IMR-90 (cell line): ENCODE data around the gene TMEM231. TPM values are rescaled to one million over a fixed set of nuclear protein-coding genes. Genes with fewer than 3 reads are reported as not detected.

ENCODE experiments used
- ATAC-seq: fragments of 200-7000 bp; cut with Tn5 transposase; 2 replicates; pipeline ENCODE4 v1.9.1; 2020; ENCODE audit warnings: low read depth, mild to moderate bottlenecking, moderate library complexity
- BruUV-seq: library from RNA; stranded (reverse); fragments of 400-500 nt; replicated peaks from 2 replicates; lab custom pipeline; 2021; lab: Mats Ljungman, UMichigan
- CTCF ChIA-PET: fragments of 300-600 bp; formaldehyde crosslinking; extraction: SDS; loops from one replicate; lab custom pipeline; 2021; ENCODE audit warnings: antibody characterized with exemption; lab: Yijun Ruan, JAX
- POLR2A ChIA-PET: fragments of 300-600 bp; sonication (Branson Sonifier 250); formaldehyde crosslinking; loops from one replicate; lab custom pipeline; 2022; ENCODE audit warnings: antibody characterized with exemption; ENCODE audit not compliant: unreplicated experiment; lab: Charles Lee
- DNase-seq: peaks from one replicate; pipeline ENCODE4 v3.0.0; 2013
- H2AFZ ChIP-seq: replicated peaks from 2 replicates; pipeline ENCODE3; 2013; ENCODE audit warnings: low read length, mild to moderate bottlenecking; ENCODE audit not compliant: poor library complexity
- H2AK5ac ChIP-seq: 2 replicates; pipeline ENCODE4 v1.6.1; 2013; ENCODE audit warnings: low read depth, low read length, inconsistent platforms
- H2AK9ac ChIP-seq: replicated peaks from 2 replicates; pipeline ENCODE3; 2013; ENCODE audit warnings: mild to moderate bottlenecking, low read depth, low read length, moderate library complexity; ENCODE audit not compliant: poor library complexity
- H2BK120ac ChIP-seq: 2 replicates; pipeline ENCODE4 v1.6.1; 2013; ENCODE audit warnings: low read depth, low read length, inconsistent platforms
- H2BK15ac ChIP-seq: 3 replicates; pipeline ENCODE4 v1.6.1; 2013; ENCODE audit warnings: low read depth, low read length, inconsistent platforms
- H2BK20ac ChIP-seq: 2 replicates; pipeline ENCODE4 v1.6.1; 2013; ENCODE audit warnings: low read depth, mild to moderate bottlenecking, inconsistent platforms, low read length, moderate library complexity
- H2BK5ac ChIP-seq: 2 replicates; pipeline ENCODE4 v1.6.1; 2013; ENCODE audit warnings: mild to moderate bottlenecking, low read depth, low read length, inconsistent platforms; ENCODE audit not compliant: poor library complexity, severe bottlenecking
- H3K14ac ChIP-seq: replicated peaks from 2 replicates; pipeline ENCODE4 v1.6.1; 2013; ENCODE audit warnings: low read depth, low read length, inconsistent platforms
- H3K18ac ChIP-seq: 2 replicates; pipeline ENCODE4 v1.6.1; 2013; ENCODE audit warnings: low read depth, low read length, control low read depth
- H3K23ac ChIP-seq: 2 replicates; pipeline ENCODE4 v1.6.1; 2013; ENCODE audit warnings: low read depth, low read length, inconsistent platforms
- H3K27ac ChIP-seq: 2 replicates; pipeline ENCODE4 v1.5.1; 2013; ENCODE audit warnings: mild to moderate bottlenecking, control low read depth, low read length; ENCODE audit not compliant: insufficient read depth
- H3K27me3 ChIP-seq: 2 replicates; pipeline ENCODE4 v1.6.1; 2013; ENCODE audit warnings: low read length; ENCODE audit not compliant: control insufficient read depth, insufficient read depth
- H3K36me3 ChIP-seq: 2 replicates; pipeline ENCODE4 v1.6.1; 2013; ENCODE audit warnings: low read length, mixed read lengths; ENCODE audit not compliant: control insufficient read depth, insufficient read depth
- H3K4ac ChIP-seq: 2 replicates; pipeline ENCODE4 v1.6.1; 2013; ENCODE audit warnings: low read depth, low read length, inconsistent platforms
- H3K4me1 ChIP-seq: 2 replicates; pipeline ENCODE4 v1.6.1; 2013; ENCODE audit warnings: low read length, mixed read lengths; ENCODE audit not compliant: control insufficient read depth, insufficient read depth
- H3K4me2 ChIP-seq: 2 replicates; pipeline ENCODE4 v1.6.1; 2013; ENCODE audit warnings: low read depth, mild to moderate bottlenecking, control low read depth, low read length, moderate library complexity
- H3K4me3 ChIP-seq: 2 replicates; pipeline ENCODE4 v1.5.1; 2013; ENCODE audit warnings: low read depth, mild to moderate bottlenecking, control low read depth, low read length, moderate library complexity; ENCODE audit not compliant: insufficient read depth
- H3K56ac ChIP-seq: 2 replicates; pipeline ENCODE4 v1.6.1; 2013; ENCODE audit warnings: low read length, inconsistent platforms; ENCODE audit not compliant: insufficient read depth; ENCODE audit errors: extremely low read depth
- H3K79me1 ChIP-seq, 2 experiments: 2 replicates each; pipeline ENCODE4 v1.6.1; 2013; ENCODE audit warnings: low read length in 2 of 2, inconsistent platforms in 1 of 2, low read depth in 1 of 2
- H3K9ac ChIP-seq: 2 replicates; pipeline ENCODE4 v1.6.1; 2013; ENCODE audit warnings: low read depth, low read length, control low read depth
- H3K9me1 ChIP-seq: 2 replicates; pipeline ENCODE4 v1.6.1; 2013; ENCODE audit warnings: low read length, inconsistent platforms; ENCODE audit not compliant: insufficient read depth
- H3K9me3 ChIP-seq: 2 replicates; pipeline ENCODE4 v1.6.1; 2013; ENCODE audit warnings: low read length; ENCODE audit not compliant: control insufficient read depth, insufficient read depth
- H4K20me1 ChIP-seq: 2 replicates; pipeline ENCODE4 v1.6.1; 2013; ENCODE audit warnings: low read length, inconsistent platforms; ENCODE audit not compliant: insufficient read depth
- H4K5ac ChIP-seq: 2 replicates; pipeline ENCODE4 v1.6.1; 2013; ENCODE audit warnings: mild to moderate bottlenecking, low read depth, low read length, control low read depth
- H4K8ac ChIP-seq, 2 experiments: 2 replicates each; pipeline ENCODE4 v1.6.1; 2013; ENCODE audit warnings: low read depth in 2 of 2, low read length in 2 of 2, control low read depth in 1 of 2, inconsistent platforms in 1 of 2
- H4K91ac ChIP-seq: 2 replicates; pipeline ENCODE4 v1.6.1; 2013; ENCODE audit warnings: low read depth, low read length, inconsistent platforms; ENCODE audit not compliant: insufficient read depth
- FOS ChIP-seq: fragments of 150-350 bp; IDR thresholded peaks from 2 replicates; pipeline ENCODE4 v1.6.1; 2016; ENCODE audit warnings: low read depth, low read length
- MAZ ChIP-seq: IDR thresholded peaks from 2 replicates; pipeline ENCODE4 v1.6.1; 2012; ENCODE audit warnings: low read depth, mild to moderate bottlenecking, low read length, improper control_type of control experiment, moderate library complexity, borderline replicate concordance
- MXI1 ChIP-seq: IDR thresholded peaks from 2 replicates; pipeline ENCODE4 v1.6.1; 2012; ENCODE audit warnings: low read depth, mild to moderate bottlenecking, low read length, moderate library complexity, borderline replicate concordance
- RCOR1 ChIP-seq: IDR thresholded peaks from 2 replicates; pipeline ENCODE4 v1.6.1; 2012; ENCODE audit warnings: mild to moderate bottlenecking, low read length, improper control_type of control experiment; ENCODE audit not compliant: insufficient replicate concordance
- RFX5 ChIP-seq: IDR thresholded peaks from 2 replicates; pipeline ENCODE4 v1.8.0; 2012; ENCODE audit warnings: low read depth, mild to moderate bottlenecking, low read length, moderate library complexity
- SMC3 ChIP-seq: fragments of 150-350 bp; IDR thresholded peaks from 2 replicates; pipeline ENCODE4 v1.6.1; 2016; ENCODE audit warnings: low read depth, mild to moderate bottlenecking, antibody characterized with exemption, low read length, moderate library complexity
- WGBS, 2 experiments: methylation state at CpG; one replicate each; pipeline versions ENCODE4 v1.1.5 to v1.1.7; 2013; ENCODE audit warnings: missing lambda C conversion rate in 2 of 2; ENCODE audit not compliant: insufficient read length in 1 of 2; ENCODE audit errors: extremely low coverage in 2 of 2; 5-methylcytosine and 5-hydroxymethylcytosine counted together
- dilution Hi-C: fragments of 300-500 bp; cut with HindIII; formaldehyde crosslinking; loops from one replicate; pipeline ENCODE4 v1.14.3; 2018; ENCODE audit warnings: low sequenced_read_pairs; ENCODE audit not compliant: unreplicated experiment
- in situ Hi-C: fragments of 300-500 bp; cut with MboI; formaldehyde crosslinking; loops from 3 replicates; pipeline ENCODE4 v1.14.3; 2019; ENCODE audit warnings: low sequenced_read_pairs, inconsistent platforms, mixed read lengths
- intact Hi-C: fragments of 100-400 bp; cut with micrococcal nuclease; formaldehyde crosslinking; loops from 2 replicates; pipeline ENCODE4 v1.10.0; 2022
- polyA plus RNA-seq, 3 experiments: library from polyadenylated mRNA; depleted of rRNA; stranded (reverse); fragments of >200 nt; gene quantifications; 2 replicates each; pipeline ENCODE4 v1.2.3, GENCODE V29; 2012; ENCODE audit warnings: low replicate concordance in 1 of 3
- total RNA-seq: library from RNA; depleted of rRNA; stranded (reverse); fragments of >200 nt; gene quantifications from 2 replicates; pipeline ENCODE4 v1.2.3, GENCODE V29; 2012

Gene TMEM231
- total and polyA plus RNA-seq, 2 of the 4 experiments (the other 2 are of a cell fraction), result 10.6 to 15.4 TPM

DNA sequence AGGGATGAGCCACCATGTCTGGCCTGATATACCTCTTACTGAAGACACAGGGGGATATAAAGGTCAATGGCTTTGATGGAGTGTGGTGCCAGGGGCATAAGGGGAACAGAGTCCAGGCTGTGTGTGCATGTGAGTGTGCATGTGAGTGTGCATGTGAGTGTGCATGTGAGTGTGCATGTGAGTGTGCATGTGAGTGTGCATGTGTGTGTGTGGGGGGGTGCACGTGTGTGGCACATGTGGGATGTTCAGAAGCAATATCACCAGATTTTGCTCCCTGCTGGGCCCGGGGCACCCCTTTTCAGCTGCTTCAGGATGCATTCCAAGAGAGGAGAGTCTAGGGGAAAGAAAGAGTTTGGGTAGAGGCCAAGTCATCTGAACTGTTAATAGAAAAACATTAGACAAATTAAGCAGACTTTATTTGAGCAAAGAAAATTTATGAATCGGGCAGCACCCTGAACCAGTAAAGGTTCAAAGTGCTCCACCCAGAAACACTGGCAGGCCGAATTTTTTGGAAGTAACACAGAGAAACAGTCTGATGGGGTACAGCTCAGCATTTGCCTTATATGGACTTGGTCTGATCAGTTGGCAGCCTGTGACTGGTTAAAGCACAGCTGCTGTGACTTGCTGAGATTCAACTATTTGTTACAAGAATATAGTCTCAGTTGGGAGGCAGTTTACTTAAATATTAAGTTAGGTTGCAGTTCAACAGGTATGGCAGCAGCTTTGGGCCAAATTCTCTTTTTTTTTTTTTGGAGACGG, 29.8 kb downstream of the TMEM231 start:
- H3K79me1 ChIP-seq, result no peaks in the 10 kb centered on the region
- H3K14ac ChIP-seq, result no peak overlapping the region
- no peak overlapping the region for H3K23ac ChIP-seq
- no peak overlapping the region for H3K4ac ChIP-seq
- H2AFZ ChIP-seq, result no peak overlapping the region
- CTCF ChIA-PET, result interaction anchor here (1.3 kb wide), 1 partner anchor 9 kb away, joined by 4 read pairs; no protein-coding TSS in a partner anchor
- H2AK9ac ChIP-seq, result no peak overlapping the region
- in situ Hi-C loops, result no loop called here
- H4K20me1 ChIP-seq, result no peaks in the 10 kb centered on the region
- dilution Hi-C loops, result no loop called here
- TF ChIP-seq RCOR1, result no peak
- no peak for TF ChIP-seq SMC3
- no peak for TF ChIP-seq FOS
- TF ChIP-seq MXI1, result no peak
- no peak for TF ChIP-seq RFX5
- no peak for TF ChIP-seq MAZ
- H4K8ac ChIP-seq, result no peak overlapping the region
- no peak overlapping the region for H2BK5ac ChIP-seq
- H3K4me2 ChIP-seq, result no peak overlapping the region
- no peak overlapping the region for H2BK120ac ChIP-seq
- no peak overlapping the region for H2BK15ac ChIP-seq
- H3K27me3 ChIP-seq, result peaks cover 2% of the 10 kb centered on the region; the same call in 1 of the 2 replicates
- no peak overlapping the region for H2BK20ac ChIP-seq
- H3K9ac ChIP-seq, result no peak overlapping the region
- no CpG with 5 or more reads among the region's 5 CpGs for whole genome bisulfite sequencing, 2 experiments
- POLR2A ChIA-PET, result interaction anchor here (0.5 kb wide), 1 partner anchor 10 kb away, joined by 9 read pairs; no protein-coding TSS in a partner anchor
- no peaks in the 10 kb centered on the region; the same call in 1 of the 2 replicates for H3K9me3 ChIP-seq
- no peaks in the 10 kb centered on the region for H3K36me3 ChIP-seq
- BruUV-seq, result no TSS peak
- no peak overlapping the region for H4K5ac ChIP-seq
- no peak overlapping the region for H3K27ac ChIP-seq
- H2AK5ac ChIP-seq, result no peak overlapping the region
- H3K9me1 ChIP-seq, result no peaks in the 10 kb centered on the region
- DNase-seq (no peak), ATAC-seq (no peak)
- H3K18ac ChIP-seq, result no peak overlapping the region
- no peak overlapping the region for H4K91ac ChIP-seq
- H3K4me1 ChIP-seq, result no peaks in the 10 kb centered on the region
- intact Hi-C loops, result no loop called here
- no peak overlapping the region for H3K56ac ChIP-seq
- no peak overlapping the region for H3K4me3 ChIP-seq
